ENCODE results near the gene UBC. TPM values are rescaled to one million over a fixed set of nuclear protein-coding genes. Genes with fewer than 3 reads are reported as not detected.

UBC gene
- total RNA-seq, 1 experiment from 2014 or later: 748 TPM

GRCh38 chr12:124929649-124930419 is 15.4 kb upstream of the UBC start:
- Histone ChIP-seq H3K4me3 (no peak overlapping the region), H4K20me1 (ENCODE audit: insufficient read depth) (no peaks in the 10 kb centered on the region), H3K36me3 (ENCODE audit: low read depth) (no peaks in the 10 kb centered on the region), H3K4me1 (replicated peaks; ENCODE audit: insufficient read depth) (peaks cover 16% of the 10 kb centered on the region), H2AFZ (no peak overlapping the region), H3K27me3 (ENCODE audit: insufficient read depth, low read depth) (no peaks in the 10 kb centered on the region), H3F3A (ENCODE audit: insufficient read depth, low read depth) (peaks cover 34% of the 10 kb centered on the region), H3K9me2 (ENCODE audit: insufficient read depth) (no peaks in the 10 kb centered on the region), H3K4me2 (no peak overlapping the region; the same call in 1 of the 2 replicates), H3K9me3 (ENCODE audit: insufficient read depth, low read depth) (no peaks in the 10 kb centered on the region), H3K27ac (peak overlapping the region; percentile 98), H3K79me2 (ENCODE audit: low read depth) (no peaks in the 10 kb centered on the region)
- intact Hi-C loops (cut with micrococcal nuclease; ENCODE audit: unreplicated experiment): no loop called here
- ChIA-PET CTCF (no interaction called here), POLR2A (ENCODE audit: unreplicated experiment) (no interaction called here)
- TF ChIP-seq CTCF (conservative IDR thresholded peaks at IDR 0.05) (no peak), EZH2 (IDR thresholded peaks at IDR 0.05; ENCODE audit: low read depth) (no peak)
- no peak for DNase-seq
- TSS peak; percentile 65 for BruUV-seq (replicated peaks)

- Histone ChIP-seq H3F3A (ENCODE audit: insufficient read depth, low read depth) (peaks cover 42% of the 10 kb centered on the region), H3K4me2 (peak overlapping the region; percentile 78), H3K27me3 (ENCODE audit: insufficient read depth, low read depth) (no peaks in the 10 kb centered on the region), H3K27ac (peak overlapping the region; percentile 98), H3K36me3 (ENCODE audit: low read depth) (no peaks in the 10 kb centered on the region), H3K79me2 (ENCODE audit: low read depth) (no peaks in the 10 kb centered on the region), H3K4me1 (replicated peaks; ENCODE audit: insufficient read depth) (peaks cover 24% of the 10 kb centered on the region), H2AFZ (no peak overlapping the region), H3K4me3 (peak overlapping the region; percentile 76; the same call in 1 of the 2 replicates), H3K9me2 (ENCODE audit: insufficient read depth) (no peaks in the 10 kb centered on the region), H4K20me1 (ENCODE audit: insufficient read depth) (no peaks in the 10 kb centered on the region), H3K9me3 (ENCODE audit: insufficient read depth, low read depth) (no peaks in the 10 kb centered on the region)
- intact Hi-C loops (cut with micrococcal nuclease; ENCODE audit: unreplicated experiment): loop anchor here (1.0 kb wide), 2 partner anchors 10 to 12 kb away; no protein-coding TSS in a partner anchor
- ChIA-PET POLR2A (ENCODE audit: unreplicated experiment) (interaction anchor here (0.6 to 1.5 kb wide), 3 partner anchors 10 to 22 kb away, joined by 4 to 30 read pairs (median 5); no protein-coding TSS in a partner anchor), CTCF (interaction anchor here (0.6 to 1.8 kb wide), 2 partner anchors 11 to 22 kb away, joined by 3 to 9 read pairs; no protein-coding TSS in a partner anchor)
- no TSS peak for BruUV-seq (replicated peaks)
- DNase-seq: no peak
- TF ChIP-seq CTCF (conservative IDR thresholded peaks at IDR 0.05) (no peak), EZH2 (IDR thresholded peaks at IDR 0.05; ENCODE audit: low read depth) (no peak)
Measured at GRCh38 chr12:124928912-124929530, 14.6 kb upstream of the UBC start.

GRCh38 chr12:124928095-124928911 is 13.9 kb upstream of the UBC start:
- Histone ChIP-seq H3K36me3 (ENCODE audit: low read depth) (no peaks in the 10 kb centered on the region), H4K20me1 (ENCODE audit: insufficient read depth) (no peaks in the 10 kb centered on the region), H3K27me3 (ENCODE audit: insufficient read depth, low read depth) (no peaks in the 10 kb centered on the region), H3K9me2 (ENCODE audit: insufficient read depth) (no peaks in the 10 kb centered on the region), H3F3A (ENCODE audit: insufficient read depth, low read depth) (peaks cover 48% of the 10 kb centered on the region), H3K4me2 (peak overlapping the region; percentile 78), H3K27ac (peak overlapping the region; percentile 98), H2AFZ (peak overlapping the region; percentile 49; the same call in 1 of the 2 replicates), H3K9me3 (ENCODE audit: insufficient read depth, low read depth) (no peaks in the 10 kb centered on the region), H3K4me1 (replicated peaks; ENCODE audit: insufficient read depth) (peaks cover 30% of the 10 kb centered on the region), H3K79me2 (ENCODE audit: low read depth) (no peaks in the 10 kb centered on the region), H3K4me3 (peak overlapping the region; percentile 76; the same call in 1 of the 2 replicates)
- DNase-seq: peak; percentile 91 to 99
- TF ChIP-seq CTCF (conservative IDR thresholded peaks at IDR 0.05) (no peak), EZH2 (IDR thresholded peaks at IDR 0.05; ENCODE audit: low read depth) (no peak)
- POLR2A ChIA-PET (ENCODE audit: unreplicated experiment): interaction anchor here (0.6 to 1.5 kb wide), 4 partner anchors 11 to 21 kb away, joined by 4 to 30 read pairs (median 8); no protein-coding TSS in a partner anchor
- TSS peak; percentile 64 for BruUV-seq (replicated peaks)
- intact Hi-C loops (cut with micrococcal nuclease; ENCODE audit: unreplicated experiment): loop anchor here (1.0 kb wide), 2 partner anchors 11 kb away; no protein-coding TSS in a partner anchor
- CTCF ChIA-PET: interaction anchor here (0.6 to 1.8 kb wide), 3 partner anchors 12 to 54 kb away, joined by 3 to 9 read pairs (median 3); no protein-coding TSS in a partner anchor
